HFF-Myc (cell line): ENCODE results near the gene SMAD5.

ENCODE experiments used
- DNase-seq: peaks from one replicate; pipeline ENCODE4 v3.0.0-alpha.2; 2011; ENCODE audit warnings: low read depth; ENCODE audit errors: extremely low read depth
- H3K4me3 ChIP-seq: replicated peaks from 2 replicates; pipeline ENCODE4 v1.5.1; 2011; ENCODE audit warnings: low read depth, mild to moderate bottlenecking, control low read depth, low read length
- CTCF ChIP-seq: IDR thresholded peaks from 2 replicates; pipeline ENCODE4 v1.5.1; 2012; ENCODE audit warnings: mild to moderate bottlenecking, low read depth, low read length, control low read depth; ENCODE audit errors: missing control alignments

SMAD5 gene

GRCh38 chr5:136211282-136212040, 78.8 kb downstream of the SMAD5 start:
- TF ChIP-seq CTCF: no peak
- H3K4me3 ChIP-seq: no peak overlapping the region
- no peak for DNase-seq

- DNase-seq: peak; percentile 19
- TF ChIP-seq CTCF: peak; percentile 96
- no peak overlapping the region for H3K4me3 ChIP-seq
These were observed 79.6 kb downstream of the SMAD5 start for GRCh38 chr5:136212252-136212721.

GRCh38 chr5:136213919-136214493, 81.4 kb downstream of the SMAD5 start:
- H3K4me3 ChIP-seq: no peak overlapping the region
- TF ChIP-seq CTCF: no peak
- no peak for DNase-seq

GRCh38 chr5:136215812-136216211, 83.2 kb downstream of the SMAD5 start:
- DNase-seq: no peak
- H3K4me3 ChIP-seq: no peak overlapping the region
- no peak for TF ChIP-seq CTCF

- no peak for DNase-seq
- TF ChIP-seq CTCF: no peak
These were observed 83.6 kb downstream of the SMAD5 start for GRCh38 chr5:136216230-136216629.

GRCh38 chr5:136221340-136221739, 88.7 kb downstream of the SMAD5 start:
- no peak for TF ChIP-seq CTCF
- no peak for DNase-seq
- no peak overlapping the region for H3K4me3 ChIP-seq

More at GRCh38 chr5:136216230-136216629, 83.6 kb downstream of the SMAD5 start:
- H3K4me3 ChIP-seq: no peak overlapping the region
